Fibroblast of the aortic adventitia (primary cell): ENCODE results near the gene RNF32. TPM values are rescaled to one million over a fixed set of nuclear protein-coding genes. Genes with fewer than 3 reads are reported as not detected.

Experiments used
- DNase-seq: peaks from one replicate; pipeline ENCODE4 v3.0.0-alpha.2; 2010; ENCODE audit warnings: low read depth
- H3K4me3 ChIP-seq: 2 replicates; pipeline ENCODE4 v1.5.1; 2011; ENCODE audit warnings: low read depth, mild to moderate bottlenecking, control low read depth, low read length, moderate library complexity
- CTCF ChIP-seq: IDR thresholded peaks from 2 replicates; pipeline ENCODE4 v1.5.1; 2011; ENCODE audit warnings: mild to moderate bottlenecking, low read length, control low read depth, inconsistent platforms; ENCODE audit not compliant: insufficient read depth
- total RNA-seq: library from RNA; depleted of rRNA; stranded (reverse); fragments of >200 nt; gene quantifications from 2 replicates; pipeline ENCODE4 v1.2.3, GENCODE V29; 2012; ENCODE audit warnings: low replicate concordance

RNF32 gene
- total RNA-seq, 1 donor, result 0.54 TPM

- peak overlapping the region; percentile 42 for H3K4me3 ChIP-seq
- no peak for DNase-seq
- no peak for TF ChIP-seq CTCF
Measured at GRCh38 chr7:156608173-156608478, 32.4 kb upstream of the RNF32 start.

- DNase-seq, result peak; percentile 11
- H3K4me3 ChIP-seq, result no peak overlapping the region
- TF ChIP-seq CTCF, result no peak
Measured at GRCh38 chr7:156609010-156609877, 31.3 kb upstream of the RNF32 start.

- no peak overlapping the region for H3K4me3 ChIP-seq
- DNase-seq, result no peak
- TF ChIP-seq CTCF, result no peak
Measured at GRCh38 chr7:156610130-156610529, 30.4 kb upstream of the RNF32 start.

- DNase-seq, result no peak
- no peak overlapping the region for H3K4me3 ChIP-seq
- TF ChIP-seq CTCF, result no peak
Measured at GRCh38 chr7:156610601-156611000, 30.0 kb upstream of the RNF32 start.

- H3K4me3 ChIP-seq, result no peak overlapping the region
- no peak for TF ChIP-seq CTCF
- DNase-seq, result no peak
Measured at GRCh38 chr7:156611014-156612010, 29.3 kb upstream of the RNF32 start.

GRCh38 chr7:156612930-156613329 lies 27.6 kb upstream of the RNF32 start:
- H3K4me3 ChIP-seq, result no peak overlapping the region
- no peak for DNase-seq
- TF ChIP-seq CTCF, result no peak
